GM21723 (cell line): Measurements from ENCODE around the gene CDC42BPB.
"Not testable (repeated sequence)": the region's sequence is repeated elsewhere in the genome, so short reads cannot be mapped to it uniquely, and the experiment has no call there.

Experiments used
- ATAC-seq: cut with Tn5 transposase; IDR thresholded peaks from one replicate; pipeline ENCODE4 v1.9.1; 2021; ENCODE audit warnings: mild to moderate bottlenecking, moderate library complexity; ENCODE audit not compliant: unreplicated experiment

CDC42BPB gene

DNA sequence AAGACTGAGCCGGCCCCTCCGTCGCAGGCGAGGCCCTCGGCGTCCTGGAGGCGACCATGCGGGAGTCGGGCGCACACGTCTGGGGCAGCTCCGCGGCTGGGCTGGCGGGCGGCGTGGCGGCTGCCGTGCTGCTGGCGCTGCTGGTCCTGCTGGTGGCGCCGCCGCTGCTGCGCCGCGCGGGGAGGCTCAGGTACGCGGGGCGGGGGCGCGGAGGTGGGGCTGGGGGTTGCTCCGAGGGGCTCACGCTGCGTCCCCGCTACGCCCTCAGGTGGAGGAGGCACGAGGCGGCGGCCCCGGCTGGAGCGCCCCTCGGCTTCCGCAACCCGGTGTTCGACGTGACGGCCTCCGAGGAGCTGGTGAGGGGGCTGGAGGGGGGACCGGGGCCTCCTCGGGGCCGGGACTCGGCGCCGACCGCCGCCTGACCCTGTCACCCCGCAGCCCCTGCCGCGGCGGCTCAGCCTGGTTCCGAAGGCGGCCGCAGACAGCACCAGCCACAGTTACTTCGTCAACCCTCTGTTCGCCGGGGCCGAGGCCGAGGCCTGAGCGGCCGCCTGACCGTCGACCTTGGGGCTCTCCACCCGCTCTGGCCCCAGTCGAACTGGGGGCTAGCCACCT is 127.1 kb downstream of the CDC42BPB start:
- ATAC-seq = no peak

DNA sequence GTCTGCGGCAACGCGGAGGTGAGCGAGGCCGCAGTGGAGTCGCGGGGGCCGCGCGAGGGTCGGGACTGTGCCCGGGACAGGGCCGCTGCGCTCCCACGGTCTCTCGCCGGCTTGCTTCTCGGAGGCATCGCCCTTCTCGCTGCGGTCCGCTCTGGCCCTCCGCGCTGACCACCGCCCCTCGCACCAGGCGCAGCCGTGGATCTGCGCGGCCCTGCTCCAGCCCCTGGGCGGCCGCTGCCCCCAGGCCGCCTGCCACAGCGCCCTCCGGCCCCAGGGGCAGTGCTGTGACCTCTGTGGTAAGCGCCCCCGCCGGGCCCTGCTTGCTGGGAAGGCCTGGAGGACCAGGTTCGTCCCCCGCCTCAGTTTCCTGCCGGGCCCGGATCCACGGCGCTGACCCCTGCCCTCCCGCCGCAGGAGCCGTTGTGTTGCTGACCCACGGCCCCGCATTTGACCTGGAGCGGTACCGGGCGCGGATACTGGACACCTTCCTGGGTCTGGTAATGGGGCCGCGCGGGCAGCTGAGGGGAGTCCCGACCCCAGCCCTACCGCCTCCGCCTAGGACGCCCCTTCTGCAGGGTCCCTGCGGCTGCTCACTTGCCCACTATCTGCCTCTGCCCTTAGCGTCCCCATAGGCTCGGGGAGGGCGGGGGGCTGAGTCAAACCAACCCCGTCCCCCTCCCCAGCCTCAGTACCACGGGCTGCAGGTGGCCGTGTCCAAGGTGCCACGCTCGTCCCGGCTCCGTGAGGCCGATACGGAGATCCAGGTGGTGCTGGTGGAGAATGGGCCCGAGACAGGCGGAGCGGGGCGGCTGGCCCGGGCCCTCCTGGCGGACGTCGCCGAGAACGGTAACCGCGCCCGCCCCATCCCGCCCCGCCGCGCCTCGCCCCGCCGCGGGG is 127.9 kb downstream of the CDC42BPB start:
- no peak for ATAC-seq

DNA sequence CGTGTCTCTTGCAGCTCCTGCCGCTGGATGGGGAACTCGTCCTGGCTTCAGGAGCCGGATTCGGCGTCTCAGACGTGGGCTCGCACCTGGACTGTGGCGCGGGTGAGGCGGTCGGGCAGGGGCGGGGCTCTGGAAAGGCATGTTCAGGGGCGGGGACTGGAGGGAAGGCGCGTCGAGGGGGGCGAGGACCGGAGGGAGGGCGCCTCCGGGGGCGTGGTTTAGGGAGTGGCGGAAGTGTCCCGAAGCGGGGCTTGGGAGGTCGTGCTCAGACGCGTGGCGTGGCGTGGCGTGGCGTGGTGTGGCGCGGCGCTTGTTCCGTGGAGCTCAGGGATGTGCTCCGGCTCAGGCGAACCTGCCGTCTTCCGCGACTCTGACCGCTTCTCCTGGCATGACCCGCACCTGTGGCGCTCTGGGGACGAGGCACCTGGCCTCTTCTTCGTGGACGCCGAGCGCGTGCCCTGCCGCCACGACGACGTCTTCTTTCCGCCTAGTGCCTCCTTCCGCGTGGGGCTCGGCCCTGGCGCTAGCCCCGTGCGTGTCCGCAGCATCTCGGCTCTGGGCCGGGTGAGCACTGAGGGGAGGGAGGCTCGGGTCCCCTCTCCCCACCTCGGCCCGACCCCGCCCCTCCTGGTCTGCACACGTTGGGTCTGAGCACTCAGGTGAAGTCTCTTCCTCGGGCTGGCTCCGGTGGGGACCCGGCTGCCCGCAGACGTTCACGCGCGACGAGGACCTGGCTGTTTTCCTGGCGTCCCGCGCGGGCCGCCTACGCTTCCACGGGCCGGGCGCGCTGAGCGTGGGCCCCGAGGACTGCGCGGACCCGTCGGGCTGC is 128.7 kb downstream of the CDC42BPB start:
- no peak for ATAC-seq

DNA sequence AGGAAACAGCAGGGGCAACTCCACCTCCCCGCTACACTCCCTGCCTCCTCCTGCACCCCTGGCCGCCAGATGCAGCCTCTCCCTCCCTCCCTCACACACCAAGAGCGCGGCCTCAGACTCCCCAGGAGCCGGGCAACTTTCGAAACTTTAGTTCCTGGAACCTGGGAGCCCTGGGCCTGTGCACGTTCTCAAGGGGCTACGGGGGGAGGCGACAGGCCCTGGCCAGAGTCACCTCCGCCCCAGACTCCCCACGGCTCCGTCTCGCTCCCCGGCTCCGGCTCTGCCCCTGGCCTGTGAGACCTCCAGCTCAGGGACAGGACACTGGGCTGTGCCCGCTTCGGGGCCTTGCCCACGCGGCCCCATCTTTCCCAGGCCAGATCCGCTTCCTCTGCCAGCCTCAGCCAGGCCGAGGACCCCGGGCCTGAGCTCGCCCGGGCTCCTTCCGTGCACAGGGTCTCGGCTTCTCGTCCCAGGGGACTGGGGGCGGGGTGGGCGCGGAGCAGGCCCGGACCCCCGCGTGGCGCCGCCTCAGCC is 129.4 kb downstream of the CDC42BPB start:
- ATAC-seq = no peak

DNA sequence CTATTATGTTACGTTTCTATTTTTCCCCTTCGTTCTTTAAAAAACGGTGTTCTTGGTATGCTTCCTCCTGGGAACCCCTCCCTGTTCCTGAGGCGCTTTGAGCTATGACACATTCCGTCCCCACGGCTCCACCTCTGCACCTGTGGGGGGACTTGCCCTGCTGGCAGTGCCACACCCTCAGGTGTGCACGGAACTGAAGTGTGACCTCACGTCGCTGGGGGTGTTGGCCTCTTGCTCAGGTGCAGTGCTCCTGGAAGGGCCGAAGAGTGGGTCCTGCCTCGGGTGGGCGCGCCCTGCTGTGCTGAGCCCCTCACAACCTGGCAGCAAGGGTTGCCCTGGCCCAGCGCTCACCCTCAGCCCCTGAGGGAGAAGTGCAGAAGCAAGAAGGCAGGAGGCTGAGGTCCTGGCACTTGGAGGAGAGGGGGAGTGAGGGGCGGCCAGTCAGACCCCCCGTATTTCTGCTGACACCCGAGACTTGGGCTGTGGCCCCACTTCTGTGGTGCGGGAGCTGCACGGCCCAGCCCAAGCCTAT is 129.9 kb downstream of the CDC42BPB start:
- ATAC-seq = no peak

DNA sequence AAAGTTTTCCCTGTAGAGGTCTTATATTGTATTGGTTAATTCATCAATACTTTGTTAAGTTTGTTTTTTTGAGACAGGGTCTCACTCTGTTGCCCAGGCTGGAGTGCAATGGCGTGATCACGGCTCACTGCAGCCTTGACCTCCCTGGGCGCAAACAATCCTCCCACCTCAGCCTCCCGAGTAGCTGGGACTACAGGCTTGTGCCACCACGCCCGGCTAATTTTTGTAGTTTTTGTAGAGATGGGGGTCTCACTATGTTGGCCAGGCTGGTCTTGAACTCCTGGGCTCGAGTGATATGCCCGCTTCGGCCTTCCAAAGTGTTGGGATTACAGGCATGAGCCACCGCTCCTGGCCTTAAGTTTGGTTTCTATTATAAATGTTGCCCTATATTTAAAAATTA is 130.5 kb downstream of the CDC42BPB start:
- ATAC-seq = not testable (repeated sequence)

DNA sequence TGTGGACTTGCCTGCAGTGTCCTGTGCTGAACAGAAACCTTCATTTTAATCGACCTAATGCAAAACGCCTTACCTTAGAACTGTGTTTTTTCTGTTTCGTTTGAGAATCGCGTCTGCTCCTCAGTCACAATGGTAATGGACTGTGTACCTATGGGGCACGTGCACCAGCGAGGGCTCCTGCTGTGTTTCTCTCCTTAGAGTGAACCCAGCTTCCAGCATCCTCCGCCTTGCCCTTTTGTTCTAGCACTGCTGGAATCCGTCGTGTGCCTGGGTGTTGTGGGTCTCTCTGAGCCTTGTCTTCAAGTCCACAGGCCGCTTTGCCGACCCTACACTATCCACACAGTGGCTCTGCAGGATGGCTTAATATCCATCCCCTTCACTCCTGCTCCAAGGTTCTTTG is 131.2 kb downstream of the CDC42BPB start:
- no peak for ATAC-seq

DNA sequence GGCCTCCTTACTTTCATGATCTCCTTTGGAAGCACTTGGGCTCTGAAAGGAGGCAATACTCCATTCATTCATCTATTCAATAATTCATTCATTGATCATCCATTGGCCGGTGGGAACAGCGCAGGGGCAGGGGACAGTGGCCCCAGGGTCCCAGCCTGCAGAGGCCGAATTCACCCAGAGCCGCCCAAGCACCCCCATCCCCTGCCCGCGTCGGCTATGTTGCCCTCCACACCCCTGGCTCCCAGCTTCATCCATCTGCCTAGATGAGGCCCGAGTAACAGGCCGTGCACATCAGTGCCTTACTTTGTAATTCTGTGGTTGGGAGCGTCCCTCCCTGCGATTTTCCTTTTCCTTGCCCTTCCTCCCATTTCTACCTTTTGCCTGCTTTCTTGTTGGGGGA is 131.7 kb downstream of the CDC42BPB start:
- no peak for ATAC-seq

DNA sequence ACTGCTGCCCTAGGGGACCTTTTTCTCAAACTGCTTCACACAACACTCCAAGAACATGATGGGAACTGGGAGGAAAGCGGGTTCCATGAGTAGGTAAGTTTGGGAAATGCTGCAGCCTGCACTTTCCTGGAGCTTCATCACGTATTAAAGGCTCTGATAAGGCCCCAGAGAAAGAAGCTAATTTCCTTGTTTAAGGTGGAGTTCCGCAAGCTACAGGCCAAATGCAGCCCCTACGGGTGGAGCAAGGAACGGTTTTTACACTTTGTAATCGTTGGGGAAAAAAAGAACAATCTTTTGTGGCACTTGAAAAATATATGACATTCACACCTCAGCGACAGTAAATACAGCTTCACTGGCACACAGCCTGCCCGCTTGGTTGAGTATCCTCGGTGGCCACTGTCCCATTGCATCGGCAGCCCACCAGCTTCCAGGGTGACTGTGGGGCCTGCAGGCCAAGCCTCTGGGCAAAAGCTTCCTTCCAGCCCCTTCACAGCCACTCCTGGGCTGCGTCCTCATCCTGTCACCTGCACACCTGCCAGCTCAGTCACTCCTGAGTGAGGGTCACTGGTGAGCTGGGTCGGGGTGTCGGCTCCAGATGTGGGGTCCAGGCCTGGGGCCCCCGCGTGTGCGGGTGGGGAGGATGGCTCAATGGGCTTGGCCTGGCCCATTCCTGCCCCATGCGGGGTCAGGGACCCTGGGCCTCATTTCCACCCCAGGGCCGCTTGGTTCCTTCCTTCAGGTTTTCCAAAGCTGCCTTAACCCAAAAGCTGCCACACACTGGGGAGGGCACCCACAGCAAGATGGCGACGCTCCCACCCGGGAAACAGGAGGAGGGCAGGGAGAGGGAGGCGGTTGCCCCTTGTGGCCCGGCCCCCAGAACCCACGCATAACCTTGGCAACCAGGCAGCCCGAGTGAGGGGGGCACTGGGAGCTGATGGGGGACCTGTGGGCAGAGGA is 132.4 kb downstream of the CDC42BPB start:
- no peak for ATAC-seq

DNA sequence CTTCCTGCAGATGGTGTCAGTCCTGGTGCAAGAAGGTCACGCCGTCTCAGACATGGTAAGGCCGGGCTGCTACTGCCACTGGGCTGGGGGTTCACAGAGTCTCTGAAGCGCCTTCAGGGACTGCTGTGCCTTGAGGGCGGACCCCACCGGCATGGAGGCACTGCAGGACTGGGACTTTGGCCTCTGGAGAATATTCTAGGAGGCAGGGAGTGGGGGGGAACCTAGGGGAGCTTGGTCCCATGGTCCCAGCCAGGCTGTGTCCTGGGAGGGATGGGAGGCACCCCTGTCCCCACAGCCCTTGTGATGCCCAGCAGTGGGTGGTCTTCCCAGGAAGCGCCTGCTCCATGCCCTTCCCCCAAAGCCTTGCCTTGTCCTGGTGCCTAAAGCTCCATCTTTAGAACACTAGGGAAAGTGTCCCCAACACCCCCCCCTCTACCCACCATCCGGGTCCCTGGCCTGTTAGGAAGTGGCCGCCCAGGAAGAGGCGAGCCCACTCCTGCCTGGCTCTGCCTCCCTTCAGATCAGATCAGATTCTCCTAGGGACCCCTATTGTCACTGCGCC is 133.3 kb downstream of the CDC42BPB start:
- ATAC-seq = no peak

DNA sequence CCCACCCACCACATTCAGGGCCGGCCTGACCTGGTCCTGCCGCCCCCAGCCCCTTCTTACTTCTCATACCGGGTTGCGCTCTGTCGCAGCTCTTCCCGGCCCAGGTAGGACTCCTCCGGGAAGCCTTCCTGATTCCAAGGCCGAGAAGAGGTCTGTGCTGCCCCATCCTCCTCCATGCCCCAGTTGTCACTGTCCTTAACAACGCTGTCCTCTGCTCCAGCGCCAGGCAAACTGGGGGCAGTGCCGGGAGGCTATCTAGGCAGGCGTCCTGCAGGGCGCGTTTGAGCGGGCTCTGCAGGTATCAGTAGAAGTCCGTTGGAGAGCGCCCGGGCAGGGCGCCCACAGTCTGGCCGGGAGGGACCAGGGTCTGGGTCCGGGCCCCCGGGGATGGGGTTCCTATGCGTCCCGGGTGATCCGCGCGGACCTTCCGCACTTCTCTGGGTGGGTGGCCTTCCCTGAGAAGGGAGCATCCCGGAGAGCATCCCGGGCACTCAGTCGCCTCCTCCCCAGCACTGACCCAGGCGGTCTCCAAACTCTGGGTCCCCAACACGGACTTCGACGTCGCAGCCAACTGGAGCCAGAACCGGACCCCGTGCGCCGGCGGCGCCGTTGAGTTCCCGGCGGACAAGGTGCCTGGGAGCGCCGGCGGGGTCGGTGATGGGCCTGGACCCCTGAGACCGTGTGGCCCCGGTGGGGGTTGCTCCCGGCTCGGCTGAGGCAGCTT is 134.0 kb downstream of the CDC42BPB start:
- ATAC-seq = no peak

DNA sequence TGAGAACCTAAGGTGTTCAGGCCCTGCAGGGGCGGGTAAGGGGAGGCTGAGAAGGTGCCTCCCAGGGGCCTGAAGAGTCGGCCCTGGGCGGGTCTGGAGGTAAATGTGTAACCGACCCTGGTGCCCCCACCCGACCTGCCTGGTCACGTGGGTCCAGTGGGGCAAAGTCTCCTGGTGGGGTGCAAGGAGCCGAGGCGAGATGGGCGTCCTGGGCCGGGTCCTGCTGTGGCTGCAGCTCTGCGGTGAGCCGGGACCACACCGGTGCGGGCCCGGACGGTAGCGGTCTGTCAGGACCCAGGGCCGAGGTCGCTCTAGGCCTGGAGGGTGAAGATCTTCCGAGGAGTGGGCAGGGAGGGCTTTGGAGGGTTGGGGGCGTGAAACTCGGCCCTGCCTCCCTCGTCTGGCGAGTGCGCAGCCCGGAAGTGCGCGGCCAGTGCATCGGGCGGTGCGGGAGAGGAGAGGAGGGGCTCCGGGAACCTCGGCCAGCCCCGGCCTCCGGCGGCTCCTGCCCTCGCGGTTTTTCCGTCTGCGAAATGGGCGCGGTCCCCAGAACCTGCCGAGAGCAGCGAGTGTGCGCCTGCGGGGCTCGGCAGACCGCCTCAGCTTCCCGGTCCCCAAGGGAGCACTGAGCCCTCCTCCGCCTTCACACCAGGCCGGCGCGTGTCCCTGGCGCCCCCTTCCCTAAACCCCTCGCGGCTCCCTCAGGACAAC is 134.7 kb downstream of the CDC42BPB start, which contains the start of gene AMN:
TSS of gene AMN (plus strand) at position 174 of the 711 bp plus-strand sequence. CDS start at position 200, 26 bp downstream.
- no peak for ATAC-seq

DNA sequence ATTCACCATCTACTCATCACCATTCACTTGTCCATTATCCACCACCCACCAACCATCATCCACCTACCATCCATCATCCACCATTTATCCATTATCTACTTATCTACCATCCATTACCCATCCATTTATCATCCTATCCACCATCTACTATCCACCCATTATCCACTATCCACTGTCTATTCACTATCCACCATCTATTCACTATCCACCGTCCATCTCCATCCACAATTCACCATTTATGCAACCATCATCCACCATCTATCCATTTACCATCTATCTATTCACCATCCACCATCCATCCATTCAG is 136.4 kb downstream of the CDC42BPB start:
- no peak for ATAC-seq

DNA sequence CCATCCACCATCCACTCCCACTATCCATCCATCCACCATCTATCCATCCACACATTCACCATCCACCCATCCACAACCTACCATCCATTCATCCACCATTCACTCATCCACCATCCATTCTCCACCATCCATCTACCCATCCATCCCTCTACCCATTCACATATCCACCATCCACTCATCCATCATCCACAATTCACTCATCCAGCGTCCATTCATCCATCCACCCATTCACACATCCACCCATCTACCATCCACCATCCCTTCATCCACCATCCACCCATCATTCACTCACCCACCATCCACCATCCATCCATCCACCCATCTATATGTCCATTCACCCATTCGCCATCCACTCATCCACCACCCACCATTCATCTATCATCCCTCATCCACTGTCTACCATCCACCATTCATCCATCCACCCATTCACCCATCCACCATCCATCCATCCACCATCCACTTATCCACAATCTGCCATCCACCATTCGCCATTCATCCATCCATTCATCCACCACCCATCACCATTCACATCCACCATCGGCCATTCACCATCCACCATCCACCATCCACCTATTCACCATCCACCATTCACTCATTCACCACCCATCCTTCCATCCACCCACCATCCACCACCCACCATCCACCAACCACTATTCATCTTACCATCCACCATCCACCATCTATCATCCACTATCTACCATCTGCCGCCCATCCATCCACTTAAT is 136.9 kb downstream of the CDC42BPB start:
- no peak for ATAC-seq

DNA sequence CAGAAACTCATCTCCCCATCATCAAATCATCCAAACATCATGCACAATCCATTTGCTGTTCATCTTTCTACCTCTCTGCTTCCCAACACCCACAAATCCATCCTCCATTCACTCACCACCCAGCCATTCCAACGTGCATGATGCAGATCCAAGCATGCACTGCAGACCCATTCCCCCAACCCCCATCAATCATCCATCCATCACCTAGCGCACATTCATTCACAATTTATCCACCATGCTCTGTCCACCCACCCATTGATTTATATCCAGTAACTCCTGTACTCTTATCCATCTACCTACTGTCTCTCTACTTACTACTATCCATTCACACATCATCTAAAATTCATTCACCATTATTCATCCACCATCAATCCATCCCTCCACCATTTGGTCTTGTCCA is 138.9 kb downstream of the CDC42BPB start:
- no peak for ATAC-seq

DNA sequence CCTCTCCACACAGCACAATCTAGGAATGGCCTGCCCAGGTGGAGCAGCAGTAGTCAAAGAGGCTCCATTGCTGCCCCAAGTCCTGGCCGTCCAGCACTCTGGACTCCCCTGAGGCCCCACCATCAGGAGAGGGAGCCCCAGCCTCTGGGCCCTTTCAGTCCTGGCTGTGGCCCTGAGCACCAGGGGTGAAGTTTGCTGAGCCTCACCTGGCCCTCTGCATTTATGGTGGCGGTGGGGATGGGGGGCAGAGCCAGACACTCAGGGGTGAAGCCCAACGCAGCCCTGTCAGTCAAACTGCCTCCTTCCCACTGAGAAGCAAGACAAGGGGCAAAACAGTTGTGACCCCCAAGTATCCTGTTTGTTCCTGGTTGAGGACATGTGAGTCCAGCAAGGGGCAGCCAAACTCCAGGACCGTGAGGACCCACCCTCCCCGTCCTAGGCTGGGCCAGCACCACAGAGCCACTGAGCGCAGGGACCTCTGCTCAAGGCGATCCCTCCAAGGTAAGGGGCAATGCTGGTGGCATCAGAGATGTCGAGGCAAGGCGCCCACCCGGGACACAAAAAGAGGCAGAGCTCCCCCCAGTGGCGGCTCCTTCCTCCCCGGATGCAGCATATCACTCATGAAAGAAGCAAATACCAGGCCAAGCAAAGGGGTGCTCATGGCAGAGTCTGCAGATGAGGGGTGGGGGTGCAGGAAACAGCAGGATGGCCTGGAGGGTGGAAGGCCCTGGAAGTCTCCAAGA is 139.7 kb downstream of the CDC42BPB start:
- no peak for ATAC-seq

DNA sequence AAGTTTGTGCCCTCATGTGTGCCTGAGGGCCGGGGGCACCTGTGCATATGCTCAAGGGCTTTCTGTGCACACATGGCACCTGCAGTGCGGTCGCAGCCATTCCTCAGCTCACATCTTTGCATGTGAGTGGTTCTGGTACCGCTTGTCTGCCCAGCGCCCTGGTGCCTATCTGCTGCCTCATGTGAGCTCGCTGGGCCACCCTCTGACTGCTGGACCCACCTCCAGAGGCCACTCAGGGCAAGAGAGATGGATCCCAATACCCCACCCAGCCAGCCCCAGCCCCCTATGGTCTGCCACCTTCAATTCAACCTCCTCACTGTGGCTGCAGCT is 140.3 kb downstream of the CDC42BPB start:
- ATAC-seq = no peak
